GM19328 (cell line): ENCODE results near the gene CBFA2T3.

ENCODE experiments used
- ATAC-seq: cut with Tn5 transposase; IDR thresholded peaks from one replicate; pipeline ENCODE4 v1.9.1; 2021; ENCODE audit warnings: mild to moderate bottlenecking, moderate library complexity; ENCODE audit not compliant: unreplicated experiment

CBFA2T3 gene

GRCh38 chr16:88964636-88965035 is 12.4 kb downstream of the CBFA2T3 start:
- no peak for ATAC-seq

GRCh38 chr16:88963583-88963982 is 13.4 kb downstream of the CBFA2T3 start:
- no peak for ATAC-seq

GRCh38 chr16:88962478-88963152 is 14.4 kb downstream of the CBFA2T3 start:
- no peak for ATAC-seq

GRCh38 chr16:88961011-88961410 is 16.0 kb downstream of the CBFA2T3 start:
- ATAC-seq: no peak

GRCh38 chr16:88960516-88960915 is 16.5 kb downstream of the CBFA2T3 start:
- ATAC-seq: no peak

GRCh38 chr16:88959022-88959421 is 18.0 kb downstream of the CBFA2T3 start:
- no peak for ATAC-seq

- no peak for ATAC-seq
These were observed 19.0 kb downstream of the CBFA2T3 start for GRCh38 chr16:88957887-88958577.

- no peak for ATAC-seq
These were observed 19.6 kb downstream of the CBFA2T3 start for GRCh38 chr16:88957433-88957767.

GRCh38 chr16:88956546-88957432 is 20.2 kb downstream of the CBFA2T3 start:
- ATAC-seq: no peak

GRCh38 chr16:88955906-88956305 is 21.1 kb downstream of the CBFA2T3 start:
- ATAC-seq: no peak

- ATAC-seq: no peak
These were observed 23.9 kb downstream of the CBFA2T3 start for GRCh38 chr16:88953003-88953690.

GRCh38 chr16:88951989-88952388 is 25.0 kb downstream of the CBFA2T3 start:
- no peak for ATAC-seq

GRCh38 chr16:88951501-88951900 is 25.5 kb downstream of the CBFA2T3 start:
- ATAC-seq: no peak

- no peak for ATAC-seq
These were observed 28.1 kb downstream of the CBFA2T3 start for GRCh38 chr16:88948781-88949490.

GRCh38 chr16:88945473-88945872 is 31.5 kb downstream of the CBFA2T3 start:
- ATAC-seq: no peak

- no peak for ATAC-seq
These were observed 33.3 kb downstream of the CBFA2T3 start for GRCh38 chr16:88943741-88944140.

GRCh38 chr16:88943131-88943664 is 33.8 kb downstream of the CBFA2T3 start:
- ATAC-seq: no peak

GRCh38 chr16:88941913-88942909 is 34.8 kb downstream of the CBFA2T3 start:
- no peak for ATAC-seq
